Measurements from ENCODE around the gene RAB11FIP2.

The RAB11FIP2 gene

DNA sequence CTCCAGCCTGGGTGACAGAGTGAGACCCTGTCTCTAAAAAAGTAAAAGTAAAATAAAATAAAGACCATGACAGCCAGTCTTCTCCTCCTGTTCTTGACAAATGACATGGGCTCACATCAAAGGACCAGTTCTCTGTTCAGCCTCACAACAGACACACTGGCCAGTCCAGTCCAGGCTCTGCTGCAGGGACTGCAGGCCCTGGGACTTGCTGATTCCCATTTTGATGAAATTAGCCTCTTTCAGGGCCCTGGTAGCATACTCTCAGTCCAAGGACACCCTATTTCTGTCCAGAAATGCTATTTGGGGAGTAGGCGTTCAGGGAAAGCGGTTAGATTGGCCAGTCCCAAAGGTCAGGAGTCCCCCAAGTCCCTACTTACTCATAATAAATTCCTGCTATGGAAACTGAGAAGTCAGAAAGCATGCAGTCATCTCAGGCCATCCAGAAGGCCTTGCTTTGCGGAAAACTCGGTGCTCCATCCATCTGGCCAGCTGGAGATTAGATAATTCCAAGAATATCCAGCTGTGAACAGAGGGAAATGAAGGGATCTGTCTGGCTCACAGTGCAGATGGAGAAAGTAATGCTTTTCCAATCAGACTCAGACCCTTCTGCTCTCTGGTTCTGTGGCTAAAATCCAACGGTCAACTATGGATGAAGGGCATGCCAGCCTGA lies 74.4 kb downstream of the RAB11FIP2 start:
- DNase-seq, result no peak

DNA sequence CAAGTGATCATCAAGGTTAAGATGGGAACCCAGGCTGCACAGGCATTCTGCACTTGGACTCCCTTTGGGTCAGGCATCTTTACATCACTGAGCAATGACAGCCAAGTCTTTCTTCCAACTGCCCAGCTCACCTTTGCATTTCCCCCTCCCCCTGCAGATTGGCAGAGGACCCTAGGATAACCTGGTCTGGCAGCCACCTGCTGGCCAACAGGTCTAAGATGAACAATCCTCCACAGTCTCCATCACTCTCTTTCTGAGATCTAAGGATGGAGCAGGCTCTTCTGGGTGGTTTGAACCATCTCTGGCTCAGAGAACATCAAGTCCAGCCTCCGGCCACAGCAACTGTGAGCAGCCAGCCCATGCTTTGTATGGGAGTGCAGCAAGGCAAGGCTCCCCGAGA lies 75.8 kb downstream of the RAB11FIP2 start:
- DNase-seq, result no peak

GRCh38 chr10:117969592-117969991 lies 77.1 kb downstream of the RAB11FIP2 start:
- no peak for DNase-seq

- no peak for DNase-seq
These were observed 78.2 kb downstream of the RAB11FIP2 start for GRCh38 chr10:117968354-117969182.

DNA sequence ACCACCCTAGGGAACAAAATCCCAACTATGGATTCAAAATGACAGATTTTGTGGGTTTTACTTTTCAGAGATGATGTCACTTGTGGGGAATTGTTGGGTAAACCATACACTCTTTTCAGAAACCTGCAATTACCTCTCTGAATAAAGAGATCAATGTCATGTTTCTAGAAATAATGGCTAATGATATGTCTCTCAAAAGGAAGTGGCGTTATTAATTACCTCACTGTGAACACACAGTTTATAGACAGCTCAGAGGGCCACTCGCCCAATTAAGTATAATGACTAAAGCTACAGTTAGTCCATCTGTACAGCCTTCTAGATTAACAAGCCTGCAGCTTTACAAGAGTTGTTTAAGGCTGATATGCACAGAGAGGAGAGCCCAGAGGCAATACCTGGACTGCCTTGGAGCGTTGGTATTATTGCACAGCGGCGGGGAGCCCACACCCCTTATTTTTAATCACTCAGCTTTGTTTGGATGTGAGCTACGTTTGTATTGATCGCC lies 79.5 kb downstream of the RAB11FIP2 start:
- peak; percentile 68 for DNase-seq

- no peak for DNase-seq
These were observed 80.8 kb downstream of the RAB11FIP2 start for GRCh38 chr10:117965984-117966383.

DNA sequence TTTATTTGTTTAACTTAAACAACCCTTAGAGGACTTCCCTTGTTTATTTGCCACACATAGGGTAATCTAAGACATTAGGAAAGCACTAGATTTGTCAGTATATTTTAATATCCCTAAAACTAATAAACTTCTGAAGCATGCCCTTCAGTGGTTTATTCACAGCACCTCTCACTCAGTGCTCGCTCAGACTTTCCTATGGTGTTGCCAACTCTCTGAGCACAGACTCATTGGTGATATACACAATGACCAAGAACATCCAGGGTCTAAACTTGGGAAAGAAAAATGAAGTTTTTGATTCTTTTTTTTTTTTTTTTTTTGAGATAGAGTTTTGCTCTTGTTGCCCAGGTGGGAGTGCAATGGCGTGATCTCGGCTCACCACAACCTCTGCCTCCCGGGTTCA lies 82.2 kb downstream of the RAB11FIP2 start:
- DNase-seq, result no peak

DNA sequence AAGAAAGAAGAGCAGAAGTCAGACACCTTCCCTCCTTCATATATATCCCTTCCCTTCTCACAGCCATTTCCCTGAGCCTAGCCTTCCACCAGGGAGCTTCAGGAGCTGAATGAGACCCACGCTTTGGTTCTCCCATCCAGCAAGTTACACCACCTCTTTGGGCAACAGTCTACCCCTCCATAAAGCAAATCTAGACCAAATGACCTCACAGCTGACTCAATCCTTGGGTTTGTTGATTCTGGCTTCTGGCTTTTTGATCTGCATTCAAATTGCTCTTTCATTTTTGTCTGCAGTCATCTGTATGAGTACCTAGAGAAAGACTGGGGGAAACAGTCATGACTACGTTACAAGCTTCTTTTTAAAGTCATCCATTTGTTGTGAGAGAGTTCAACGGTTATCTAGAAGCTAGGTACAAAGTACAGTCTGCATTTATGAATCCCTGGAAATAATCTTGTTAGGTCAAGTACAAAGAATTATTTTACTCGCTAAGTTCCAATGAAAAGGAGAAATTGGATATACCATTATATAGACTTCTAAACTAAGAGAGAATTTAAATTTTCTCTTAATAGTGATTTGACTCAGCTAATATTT lies 86.3 kb downstream of the RAB11FIP2 start:
- DNase-seq, result no peak

DNA sequence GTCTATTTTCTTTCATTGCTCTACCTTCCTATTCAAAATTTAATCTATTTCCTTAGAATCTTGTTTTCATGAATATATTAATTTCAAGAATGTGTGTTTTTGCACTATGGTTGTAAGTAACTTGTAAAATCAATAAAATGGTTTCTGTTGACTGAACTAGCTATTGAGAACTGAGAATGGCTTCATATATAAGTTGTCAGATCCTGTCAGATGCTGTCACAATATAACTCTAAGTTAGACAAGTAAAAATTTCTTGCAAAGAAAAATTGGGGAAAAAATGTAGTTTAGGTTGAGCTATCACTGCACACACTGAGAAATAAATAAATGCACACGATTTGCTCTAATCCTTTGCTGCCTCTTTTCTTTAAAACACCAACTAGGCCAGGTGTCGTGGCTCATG lies 89.8 kb downstream of the RAB11FIP2 start:
- DNase-seq, result no peak

DNA sequence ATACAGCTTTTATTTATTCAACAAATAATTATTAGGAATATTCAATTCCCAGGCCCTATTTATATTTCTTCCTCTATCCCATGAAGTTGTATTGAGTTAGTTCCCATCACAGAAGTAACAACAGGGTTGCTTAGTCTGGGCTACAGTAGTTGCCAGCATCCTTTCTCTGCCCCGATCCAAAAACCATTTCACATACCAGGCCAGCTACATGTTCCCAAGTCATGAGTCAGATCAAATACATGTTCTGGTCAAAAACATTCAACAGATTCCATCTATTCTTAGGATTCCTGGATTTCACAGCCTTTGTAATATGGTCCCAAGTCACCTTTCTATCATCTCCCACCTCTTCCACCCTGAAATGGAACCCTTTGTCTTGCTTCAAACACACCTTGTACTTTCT lies 91.6 kb downstream of the RAB11FIP2 start:
- DNase-seq, result no peak

Data from NCI-H2227 treated with DMSO at 0.1 percent for 48 hours (cell line).